Endothelial cell of umbilical vein (primary cell): Measurements from ENCODE around the gene PRRT1. TPM values are rescaled to one million over a fixed set of nuclear protein-coding genes. Genes with fewer than 3 reads are reported as not detected.

Experiments used
- BruUV-seq: library from RNA; stranded (reverse); fragments of 400-500 nt; replicated peaks from 2 replicates; lab custom pipeline; 2021; lab: Mats Ljungman, UMichigan
- CTCF ChIA-PET: fragments of 300-600, 350-600 bp; sonication (Branson Sonifier 250); formaldehyde crosslinking; loops from one replicate; lab custom pipeline; 2021; ENCODE audit warnings: antibody characterized with exemption, inconsistent platforms; lab: Charles Lee
- POLR2A ChIA-PET: fragments of 300-600, 350-600 bp; sonication (Branson Sonifier 250); formaldehyde crosslinking; loops from one replicate; lab custom pipeline; 2021; ENCODE audit warnings: antibody characterized with exemption, inconsistent platforms; lab: Charles Lee
- DNase-seq: peaks from one replicate; pipeline ENCODE4 v3.0.0-alpha.2; 2011; ENCODE audit warnings: low read depth, low spot score
- FAIRE-seq: peaks from 2 replicates; lab custom pipeline; 2011; peaks lifted over from hg19 to GRCh38; lab: Jason Lieb, UNC
- H2AFZ ChIP-seq: 2 replicates; pipeline ENCODE4 v1.6.0; 2012; ENCODE audit warnings: low read depth, low read length, control low read depth, inconsistent platforms
- H3K27ac ChIP-seq: 2 replicates; pipeline ENCODE4 v1.5.1; 2011; ENCODE audit warnings: low read depth, mild to moderate bottlenecking, control low read depth, low read length, moderate library complexity; ENCODE audit not compliant: insufficient read depth
- H3K27me3 ChIP-seq, 2 experiments: 2 replicates each; pipeline versions ENCODE4 v1.6.0 to v1.6.1; 2011; ENCODE audit warnings: low read length in 2 of 2, mixed read lengths in 1 of 2; ENCODE audit not compliant: control insufficient read depth in 2 of 2, insufficient read depth in 2 of 2
- H3K36me3 ChIP-seq, 2 experiments: 2 replicates in 1 of 2; 3 replicates in 1 of 2; pipeline ENCODE4 v1.5.1; 2011; ENCODE audit warnings: low read length in 2 of 2, mild to moderate bottlenecking in 1 of 2, moderate library complexity in 1 of 2; ENCODE audit not compliant: control insufficient read depth in 2 of 2, insufficient read depth in 2 of 2; ENCODE audit errors: extremely low read depth in 1 of 2
- H3K4me1 ChIP-seq: 3 replicates; pipeline ENCODE4 v1.5.1; 2011; ENCODE audit warnings: mild to moderate bottlenecking, low read length; ENCODE audit not compliant: control insufficient read depth, insufficient read depth; ENCODE audit errors: extremely low read depth
- H3K4me2 ChIP-seq: 2 replicates; pipeline ENCODE4 v1.6.1; 2011; ENCODE audit warnings: low read length, control low read depth, mixed read lengths; ENCODE audit not compliant: insufficient read depth
- H3K4me3 ChIP-seq, 3 experiments: fragments of 200-600 bp in 1 of 3; sonication (generic), shearing (Covaris generic) in 1 of 3; replicated peaks in 1 of 3; 2 replicates each; pipeline ENCODE4 v1.5.1; 2011 to 2016; ENCODE audit warnings: control low read depth in 3 of 3, low read length in 3 of 3, mild to moderate bottlenecking in 2 of 3, inconsistent platforms in 1 of 3, low read depth in 1 of 3, moderate library complexity in 1 of 3; ENCODE audit not compliant: insufficient read depth in 1 of 3
- H3K79me2 ChIP-seq: 2 replicates; pipeline ENCODE4 v1.6.0; 2012; ENCODE audit warnings: low read length, inconsistent platforms; ENCODE audit not compliant: control insufficient read depth, insufficient read depth
- H3K9ac ChIP-seq: replicated peaks from 2 replicates; pipeline ENCODE3; 2011; ENCODE audit warnings: low read length, control low read depth; ENCODE audit not compliant: insufficient read depth; ENCODE audit errors: extremely low read depth
- H3K9me1 ChIP-seq: replicated peaks from 3 replicates; pipeline ENCODE4 v1.6.0; 2011; ENCODE audit warnings: mild to moderate bottlenecking, low read length; ENCODE audit not compliant: control insufficient read depth, insufficient read depth; ENCODE audit errors: extremely low read depth
- H3K9me3 ChIP-seq: replicated peaks from 2 replicates; pipeline ENCODE4 v1.5.1; 2012; ENCODE audit warnings: low read length, inconsistent platforms; ENCODE audit not compliant: control insufficient read depth, insufficient read depth
- H4K20me1 ChIP-seq: replicated peaks from 2 replicates; pipeline ENCODE3; 2011; ENCODE audit warnings: mild to moderate bottlenecking, low read length; ENCODE audit not compliant: control insufficient read depth, insufficient read depth; ENCODE audit errors: extremely low read depth
- CTCF ChIP-seq, 2 donors: IDR thresholded peaks; 1 replicate in 1 of 2; 2 replicates in 1 of 2; pipeline ENCODE4 v1.5.1; 2011; ENCODE audit warnings: low read length in 2 of 2, mild to moderate bottlenecking in 2 of 2, moderate library complexity in 2 of 2, control low read depth in 1 of 2, inconsistent platforms in 1 of 2, low read depth in 1 of 2; ENCODE audit not compliant: insufficient read depth in 1 of 2; ENCODE audit errors: extremely low read depth in 1 of 2
- EZH2 ChIP-seq: IDR thresholded peaks from 2 replicates; pipeline ENCODE4 v1.6.1; 2012; ENCODE audit warnings: borderline replicate concordance, low read depth, mild to moderate bottlenecking, moderate library complexity, low read length, inconsistent platforms; ENCODE audit not compliant: severe bottlenecking
- FOS ChIP-seq: IDR thresholded peaks from 2 replicates; pipeline ENCODE4 v1.6.1; 2011; ENCODE audit warnings: mild to moderate bottlenecking, low read length, moderate library complexity, borderline replicate concordance; ENCODE audit not compliant: insufficient read depth
- GATA2 ChIP-seq: IDR thresholded peaks from 2 replicates; pipeline ENCODE4 v1.7.0; 2011; ENCODE audit warnings: low read depth, mild to moderate bottlenecking, moderate library complexity, mixed read lengths, low read length; ENCODE audit not compliant: insufficient read length, insufficient read depth
- JUN ChIP-seq: IDR thresholded peaks from 2 replicates; pipeline ENCODE4 v1.6.1; 2011; ENCODE audit warnings: borderline replicate concordance, low read depth; ENCODE audit not compliant: insufficient read length, insufficient read depth
- MAX ChIP-seq: IDR thresholded peaks from 2 replicates; pipeline ENCODE4 v1.6.1; 2011; ENCODE audit not compliant: insufficient read depth, insufficient read length
- POLR2A ChIP-seq: IDR thresholded peaks from 2 replicates; pipeline ENCODE4 v1.6.1; 2012; ENCODE audit warnings: low read depth, mild to moderate bottlenecking, control low read depth, low read length
- POLR2AphosphoS5 ChIP-seq: IDR thresholded peaks from 2 replicates; pipeline ENCODE4 v1.6.1; 2012; ENCODE audit warnings: low read depth, mild to moderate bottlenecking, control low read depth, low read length, moderate library complexity; ENCODE audit not compliant: insufficient read depth
- dilution Hi-C: fragments of 300-500 bp; cut with MboI; formaldehyde crosslinking; loops from one replicate; pipeline ENCODE4 v1.15.0; 2019; ENCODE audit warnings: low sequenced_read_pairs; ENCODE audit not compliant: extremely low pct_ligation_motif_present
- intact Hi-C: fragments of 100-400 bp; cut with micrococcal nuclease; formaldehyde crosslinking; loops from one replicate; pipeline ENCODE4 v1.10.0; 2022
- polyA plus RNA-seq, 4 experiments: library from polyadenylated mRNA; depleted of rRNA in 3 of 4; stranded (reverse) in 3 of 4; unstranded in 1 of 4; fragments of >200 nt; gene quantifications; 2 replicates each; pipeline versions ENCODE4 v1.2.1 to v1.2.3, GENCODE V29; 2011 to 2012; ENCODE audit warnings: missing spikeins in 1 of 4
- total RNA-seq: library from RNA; stranded (reverse); gene quantifications from 2 replicates; pipeline ENCODE4 v1.2.3, GENCODE V29; 2021

PRRT1 gene
- total and polyA plus RNA-seq, 2 donors (not counting 3 experiments of a cell fraction or from before 2014, with no cell fraction given), result 0.55 to 1.3 TPM

- H4K20me1 ChIP-seq, result no peaks in the 10 kb centered on the region
- H3K4me1 ChIP-seq, result no peaks in the 10 kb centered on the region
- no peaks in the 10 kb centered on the region for H3K9me1 ChIP-seq
- H3K9me3 ChIP-seq, result no peaks in the 10 kb centered on the region
- intact Hi-C loops (no loop called here), dilution Hi-C loops (no loop called here)
- no peak overlapping the region for H3K9ac ChIP-seq
- TF ChIP-seq CTCF (IDR thresholded peaks at IDR 0.05; ENCODE audit: extremely low read depth in 1 of 2, insufficient read depth in 1 of 2, low read depth in 1 of 2, low read length in 2 of 2) (no peak), JUN (no peak), GATA2 (no peak), POLR2A (no peak), EZH2 (no peak), POLR2AphosphoS5 (no peak), FOS (no peak), MAX (no peak)
- no peak overlapping the region for H2AFZ ChIP-seq
- CTCF ChIA-PET, result no interaction called here
- H3K79me2 ChIP-seq, result no peaks in the 10 kb centered on the region
- POLR2A ChIA-PET, result no interaction called here
- no peak overlapping the region for H3K27ac ChIP-seq
- H3K36me3 ChIP-seq, result peaks cover 7 to 21% of the 10 kb centered on the region in 2 experiments
- DNase-seq, result no peak
- H3K27me3 ChIP-seq, result no peaks in the 10 kb centered on the region
- BruUV-seq, result no TSS peak
- H3K4me3 ChIP-seq, result no peak overlapping the region
- H3K4me2 ChIP-seq, result no peak overlapping the region
- no peak for FAIRE-seq
These were observed 16.1 kb upstream of the PRRT1 start for GRCh38 chr6:32167761-32168262.
